ENCODE results near the gene MFRP. TPM values are rescaled to one million over a fixed set of nuclear protein-coding genes. Genes with fewer than 3 reads are reported as not detected.

The MFRP gene
- total and polyA plus RNA-seq, 10 of the 15 experiments (the other 5 are each of a cell fraction or from before 2014, with no cell fraction given), result not detected

GRCh38 chr11:119352857-119353260 lies 6.4 kb upstream of the MFRP start (continued):
- TF ChIP-seq CTCF (IDR thresholded peaks at IDR 0.05 in 2 of 3, conservative IDR thresholded peaks at IDR 0.05 in 1 of 3; ENCODE audit: control insufficient read depth in 2 of 3, extremely low read depth in 1 of 3, insufficient read depth in 1 of 3, low read depth in 3 of 3, low read length in 3 of 3) (no peak), ZBTB40 (IDR thresholded peaks at IDR 0.05; ENCODE audit: borderline replicate concordance) (no peak), PAX8 (IDR thresholded peaks at IDR 0.05) (no peak), TBL1XR1 (IDR thresholded peaks at IDR 0.05; ENCODE audit: low read depth, low read length) (no peak), CEBPB (IDR thresholded peaks at IDR 0.05; ENCODE audit: borderline replicate concordance in 1 of 2, low read depth in 2 of 2, low read length in 2 of 2) (no peak), KLF5 (IDR thresholded peaks at IDR 0.05; ENCODE audit: partially characterized antibody) (no peak), MYC (IDR thresholded peaks at IDR 0.05; ENCODE audit: insufficient read depth, insufficient read length, insufficient replicate concordance, low read length, severe bottlenecking) (no peak), BCL11A (IDR thresholded peaks at IDR 0.05; ENCODE audit: low read depth, low read length) (no peak), NR2C2 (IDR thresholded peaks at IDR 0.05; ENCODE audit: borderline replicate concordance, control insufficient read depth, insufficient read length, low read depth) (no peak), ZNF622 (IDR thresholded peaks at IDR 0.05) (no peak), SIN3A (IDR thresholded peaks at IDR 0.05; ENCODE audit: low read depth, low read length) (no peak), ETV6 (conservative IDR thresholded peaks at IDR 0.05 in 1 of 2, IDR thresholded peaks at IDR 0.05 in 1 of 2; ENCODE audit: borderline replicate concordance in 1 of 2, low read depth in 1 of 2) (no peak), RAD21 (IDR thresholded peaks at IDR 0.05; ENCODE audit: insufficient read depth, low read depth, low read length) (no peak)
